Loucy (cell line): ENCODE results near the gene NNAT.

Source experiments
- H2AFZ ChIP-seq: fragments of 200-600 bp; sonication (generic); 2 replicates; pipeline ENCODE4 v1.6.0; 2016; ENCODE audit warnings: antibody characterized with exemption, mild to moderate bottlenecking, low read length, moderate library complexity
- H3F3A ChIP-seq: fragments of 200-600 bp; 2 replicates; pipeline ENCODE4 v1.6.0; 2016; ENCODE audit warnings: antibody characterized with exemption, low read depth, mild to moderate bottlenecking
- H3K27me3 ChIP-seq: fragments of 200-600 bp; sonication (generic); 2 replicates; pipeline ENCODE4 v1.6.1; 2014; ENCODE audit warnings: low read length, mild to moderate bottlenecking; ENCODE audit not compliant: insufficient read depth, poor library complexity, severe bottlenecking
- H3K36me3 ChIP-seq: fragments of 200-600 bp; sonication (generic); 2 replicates; pipeline ENCODE4 v1.6.1; 2016; ENCODE audit warnings: low read length; ENCODE audit not compliant: insufficient read depth
- H3K4me1 ChIP-seq: fragments of 200-600 bp; sonication (generic); 2 replicates; pipeline ENCODE4 v1.5.1; 2014; ENCODE audit warnings: low read length, mild to moderate bottlenecking; ENCODE audit not compliant: insufficient read depth, poor library complexity, severe bottlenecking
- H3K4me2 ChIP-seq: fragments of 200-600 bp; sonication (generic); 2 replicates; pipeline ENCODE4 v1.6.0; 2014; ENCODE audit warnings: antibody characterized with exemption, low read length, low read depth, mild to moderate bottlenecking; ENCODE audit not compliant: poor library complexity, severe bottlenecking
- H3K4me3 ChIP-seq: fragments of 200-600 bp; sonication (generic); 2 replicates; pipeline ENCODE4 v1.5.1; 2014; ENCODE audit warnings: low read length, mild to moderate bottlenecking, mixed read lengths; ENCODE audit not compliant: poor library complexity, severe bottlenecking
- H3K79me2 ChIP-seq: fragments of 200-600 bp; sonication (generic); 2 replicates; pipeline ENCODE4 v1.6.1; 2014; ENCODE audit warnings: low read length; ENCODE audit not compliant: insufficient read depth
- H3K9ac ChIP-seq: fragments of 200-600 bp; sonication (generic); 2 replicates; pipeline ENCODE4 v1.6.0; 2014; ENCODE audit warnings: mild to moderate bottlenecking, low read depth, low read length, moderate library complexity; ENCODE audit not compliant: poor library complexity, severe bottlenecking
- H3K9me2 ChIP-seq: fragments of 200-600 bp; sonication (generic); replicated peaks from 2 replicates; pipeline ENCODE4 v1.6.1; 2016; ENCODE audit warnings: low read depth, low read length, mixed read lengths
- H3K9me3 ChIP-seq: fragments of 200-600 bp; sonication (generic); 2 replicates; pipeline ENCODE4 v1.6.1; 2014; ENCODE audit warnings: mild to moderate bottlenecking, antibody characterized with exemption, low read length, low read depth; ENCODE audit not compliant: insufficient read depth
- H4K20me1 ChIP-seq: fragments of 200-600 bp; sonication (generic); 2 replicates; pipeline ENCODE4 v1.6.0; 2014; ENCODE audit warnings: antibody characterized with exemption, low read length, mild to moderate bottlenecking; ENCODE audit not compliant: insufficient read depth, poor library complexity, severe bottlenecking
- CTCF ChIP-seq: fragments of 200-600 bp; sonication (generic); conservative IDR thresholded peaks from 2 replicates; pipeline ENCODE4 v1.5.1; 2014; ENCODE audit warnings: mild to moderate bottlenecking, antibody characterized with exemption, low read length
- EZH2phosphoT487 ChIP-seq: fragments of 200-600 bp; IDR thresholded peaks from 2 replicates; pipeline ENCODE4 v1.6.1; 2018; ENCODE audit warnings: antibody characterized with exemption, mild to moderate bottlenecking, moderate library complexity, borderline replicate concordance

Gene NNAT

GRCh38 chr20:37506152-37506725, 14.8 kb upstream of the NNAT start:
- TF ChIP-seq EZH2phosphoT487 (no peak), CTCF (no peak)
- Histone ChIP-seq H3K27me3 (no peaks in the 10 kb centered on the region), H3K4me3 (no peak overlapping the region), H3K9me3 (no peaks in the 10 kb centered on the region), H3K9ac (no peak overlapping the region), H3K9me2 (no peaks in the 10 kb centered on the region), H2AFZ (no peak overlapping the region), H3K36me3 (peaks cover 8% of the 10 kb centered on the region; the same call in 1 of the 2 replicates), H4K20me1 (no peaks in the 10 kb centered on the region), H3K4me1 (no peaks in the 10 kb centered on the region), H3K79me2 (no peaks in the 10 kb centered on the region), H3F3A (no peaks in the 10 kb centered on the region), H3K4me2 (no peak overlapping the region)

GRCh38 chr20:37510226-37510625, 10.8 kb upstream of the NNAT start:
- no peaks in the 10 kb centered on the region for H3K27me3 ChIP-seq
- H3K79me2 ChIP-seq: no peaks in the 10 kb centered on the region
- H3K4me1 ChIP-seq: no peaks in the 10 kb centered on the region
- no peak overlapping the region for H3K9ac ChIP-seq
- no peaks in the 10 kb centered on the region for H3K9me2 ChIP-seq
- H3F3A ChIP-seq: no peaks in the 10 kb centered on the region
- no peaks in the 10 kb centered on the region for H3K9me3 ChIP-seq
- no peaks in the 10 kb centered on the region for H4K20me1 ChIP-seq
- peaks cover 21% of the 10 kb centered on the region; the same call in 1 of the 2 replicates for H3K36me3 ChIP-seq
- no peak overlapping the region for H3K4me3 ChIP-seq
- H2AFZ ChIP-seq: no peak overlapping the region
- TF ChIP-seq EZH2phosphoT487 (no peak), CTCF (no peak)
- no peak overlapping the region for H3K4me2 ChIP-seq

GRCh38 chr20:37511610-37512275, 9.3 kb upstream of the NNAT start:
- TF ChIP-seq EZH2phosphoT487 (no peak), CTCF (no peak)
- no peak overlapping the region for H3K4me2 ChIP-seq

More at GRCh38 chr20:37511610-37512275, 9.3 kb upstream of the NNAT start:
- peaks cover 26% of the 10 kb centered on the region; the same call in 1 of the 2 replicates for H3K36me3 ChIP-seq
- no peaks in the 10 kb centered on the region for H3F3A ChIP-seq
- no peaks in the 10 kb centered on the region for H4K20me1 ChIP-seq
- no peaks in the 10 kb centered on the region for H3K4me1 ChIP-seq
- H3K9ac ChIP-seq: no peak overlapping the region
- H3K27me3 ChIP-seq: no peaks in the 10 kb centered on the region
- H3K9me3 ChIP-seq: no peaks in the 10 kb centered on the region
- no peak overlapping the region for H2AFZ ChIP-seq
- H3K4me3 ChIP-seq: no peak overlapping the region
- no peaks in the 10 kb centered on the region for H3K79me2 ChIP-seq
- H3K9me2 ChIP-seq: no peaks in the 10 kb centered on the region
